ENCODE data around the gene ACSS1.

ACSS1 gene

DNA sequence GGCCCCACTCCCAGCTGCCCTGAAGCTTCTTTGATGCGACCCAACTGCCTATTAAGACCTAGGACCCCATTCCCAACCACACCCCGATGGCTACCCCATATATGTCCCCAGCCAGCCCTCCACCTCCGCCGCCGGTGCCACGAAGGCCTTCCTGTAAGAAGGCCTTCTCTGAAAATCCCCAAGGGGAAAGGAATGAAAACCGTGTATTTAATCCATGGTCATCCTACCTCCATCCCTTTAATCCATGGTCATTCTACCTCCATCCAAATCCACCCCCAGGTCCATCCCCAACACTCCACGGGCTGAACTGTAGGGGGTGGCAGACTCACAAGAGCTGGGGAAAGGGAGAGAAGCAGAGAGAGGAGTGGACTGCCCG lies 24.5 kb upstream of the ACSS1 start:
- no peak for TF ChIP-seq TAF1 (IDR thresholded peaks at IDR 0.05; ENCODE audit: borderline replicate concordance, insufficient read depth, low read length)
- TF ChIP-seq, protein P1, sequence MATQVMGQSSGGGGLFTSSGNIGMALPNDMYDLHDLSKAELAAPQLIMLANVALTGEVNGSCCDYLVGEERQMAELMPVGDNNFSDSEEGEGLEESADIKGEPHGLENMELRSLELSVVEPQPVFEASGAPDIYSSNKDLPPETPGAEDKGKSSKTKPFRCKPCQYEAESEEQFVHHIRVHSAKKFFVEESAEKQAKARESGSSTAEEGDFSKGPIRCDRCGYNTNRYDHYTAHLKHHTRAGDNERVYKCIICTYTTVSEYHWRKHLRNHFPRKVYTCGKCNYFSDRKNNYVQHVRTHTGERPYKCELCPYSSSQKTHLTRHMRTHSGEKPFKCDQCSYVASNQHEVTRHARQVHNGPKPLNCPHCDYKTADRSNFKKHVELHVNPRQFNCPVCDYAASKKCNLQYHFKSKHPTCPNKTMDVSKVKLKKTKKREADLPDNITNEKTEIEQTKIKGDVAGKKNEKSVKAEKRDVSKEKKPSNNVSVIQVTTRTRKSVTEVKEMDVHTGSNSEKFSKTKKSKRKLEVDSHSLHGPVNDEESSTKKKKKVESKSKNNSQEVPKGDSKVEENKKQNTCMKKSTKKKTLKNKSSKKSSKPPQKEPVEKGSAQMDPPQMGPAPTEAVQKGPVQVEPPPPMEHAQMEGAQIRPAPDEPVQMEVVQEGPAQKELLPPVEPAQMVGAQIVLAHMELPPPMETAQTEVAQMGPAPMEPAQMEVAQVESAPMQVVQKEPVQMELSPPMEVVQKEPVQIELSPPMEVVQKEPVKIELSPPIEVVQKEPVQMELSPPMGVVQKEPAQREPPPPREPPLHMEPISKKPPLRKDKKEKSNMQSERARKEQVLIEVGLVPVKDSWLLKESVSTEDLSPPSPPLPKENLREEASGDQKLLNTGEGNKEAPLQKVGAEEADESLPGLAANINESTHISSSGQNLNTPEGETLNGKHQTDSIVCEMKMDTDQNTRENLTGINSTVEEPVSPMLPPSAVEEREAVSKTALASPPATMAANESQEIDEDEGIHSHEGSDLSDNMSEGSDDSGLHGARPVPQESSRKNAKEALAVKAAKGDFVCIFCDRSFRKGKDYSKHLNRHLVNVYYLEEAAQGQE (IDR thresholded peaks at IDR 0.05; ENCODE audit: insufficient read depth in 1 of 2, low read depth in 2 of 2, low read length in 2 of 2), result no peak
- no peak for TF ChIP-seq SIN3A (IDR thresholded peaks at IDR 0.05; ENCODE audit: borderline replicate concordance, insufficient read depth, low read length)
- TF ChIP-seq POLR2AphosphoS5 (IDR thresholded peaks at IDR 0.05; ENCODE audit: low read depth, low read length), result no peak
- no peak for TF ChIP-seq FOXP2 (optimal IDR thresholded peaks at IDR 0.05; ENCODE audit: borderline replicate concordance, extremely low read depth, extremely low read length, insufficient read depth)

DNA sequence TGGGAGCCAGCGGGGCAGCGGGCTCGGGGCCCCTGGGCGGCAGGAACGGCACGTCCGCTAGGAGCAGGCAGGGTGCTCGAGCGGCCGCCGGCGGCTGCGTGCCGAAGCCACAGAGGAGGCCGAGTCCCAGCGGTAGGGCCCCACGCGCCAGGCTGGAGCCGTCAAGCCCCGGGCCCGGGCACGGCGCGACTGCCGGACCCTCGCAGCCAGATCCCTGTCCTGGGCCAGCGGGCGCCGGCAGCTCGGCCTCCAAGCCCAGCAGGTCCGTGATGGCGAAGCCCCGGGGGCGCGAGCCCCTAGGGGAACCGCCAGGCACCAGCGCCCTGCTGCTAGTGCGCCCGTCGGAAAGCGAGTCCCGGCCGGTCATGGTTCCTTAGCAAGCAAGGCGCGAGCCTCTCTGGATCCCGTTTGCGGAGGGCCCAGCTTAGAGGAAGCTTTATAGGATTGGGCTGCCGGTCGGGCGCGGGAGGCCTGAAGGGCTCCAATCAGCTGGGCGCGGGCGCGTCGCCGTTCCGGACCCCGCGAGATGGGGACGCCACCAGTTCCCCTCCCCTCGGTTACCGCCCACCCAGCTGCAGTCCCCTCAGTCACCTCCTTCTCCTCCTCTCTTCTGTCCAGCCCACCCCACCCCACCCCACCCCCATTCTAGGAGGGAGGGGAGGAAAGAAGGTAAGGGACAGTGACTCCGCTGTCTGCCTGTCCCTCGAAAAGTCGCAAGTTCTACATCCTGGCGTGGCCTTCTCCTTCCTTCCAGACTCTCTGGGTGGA lies 24.0 kb upstream of the ACSS1 start, which contains the start of gene VSX1:
VSX1 (minus strand) TSS at position 412 of the 768 bp plus-strand sequence; CDS start at position 367, 45 bp downstream.
- no peak for TF ChIP-seq POLR2AphosphoS5 (IDR thresholded peaks at IDR 0.05; ENCODE audit: low read depth, low read length)
- TF ChIP-seq TAF1 (IDR thresholded peaks at IDR 0.05; ENCODE audit: borderline replicate concordance, insufficient read depth, low read length), result no peak
- TF ChIP-seq, protein P1 (IDR thresholded peaks at IDR 0.05; ENCODE audit: insufficient read depth in 1 of 2, low read depth in 2 of 2, low read length in 2 of 2), result no peak
- no peak for TF ChIP-seq SIN3A (IDR thresholded peaks at IDR 0.05; ENCODE audit: borderline replicate concordance, insufficient read depth, low read length)
- no peak for TF ChIP-seq FOXP2 (optimal IDR thresholded peaks at IDR 0.05; ENCODE audit: borderline replicate concordance, extremely low read depth, extremely low read length, insufficient read depth)

DNA sequence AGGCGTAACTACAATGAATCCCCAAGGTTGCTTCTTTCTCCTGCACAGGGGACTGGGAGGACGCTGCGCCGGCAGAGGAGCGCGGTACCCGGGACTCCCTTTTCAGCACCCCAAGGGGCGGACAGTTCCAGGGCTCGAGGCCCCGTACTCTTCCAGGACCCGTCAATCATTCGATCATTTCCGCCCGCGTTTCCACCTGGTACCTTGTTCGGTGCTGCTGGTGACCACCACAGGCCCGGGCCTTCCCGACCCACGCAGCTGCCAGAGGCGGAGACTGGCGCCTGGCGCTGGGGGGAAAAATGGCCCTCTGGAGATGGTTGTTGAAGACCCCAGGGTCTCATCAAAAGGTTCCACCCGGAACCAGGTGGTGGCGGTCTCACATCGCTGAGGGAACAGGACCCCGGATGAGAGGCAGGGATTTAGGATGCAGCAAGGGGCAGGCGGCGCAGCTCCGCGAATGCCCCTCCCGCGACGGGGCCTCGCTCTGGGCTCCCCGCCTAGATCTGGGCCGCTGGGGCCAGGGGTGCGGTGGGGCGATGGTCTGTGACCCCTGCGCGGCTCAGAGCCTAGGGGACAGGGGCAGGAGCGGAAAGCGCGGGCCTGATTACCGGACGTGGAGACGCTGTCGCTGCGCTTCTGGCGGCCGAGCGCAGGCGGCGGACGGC lies 23.3 kb upstream of the ACSS1 start:
- no peak for TF ChIP-seq SIN3A (IDR thresholded peaks at IDR 0.05; ENCODE audit: borderline replicate concordance, insufficient read depth, low read length)
- TF ChIP-seq, protein P1 (IDR thresholded peaks at IDR 0.05; ENCODE audit: insufficient read depth in 1 of 2, low read depth in 2 of 2, low read length in 2 of 2), result peak; percentile 82 to 92

DNA sequence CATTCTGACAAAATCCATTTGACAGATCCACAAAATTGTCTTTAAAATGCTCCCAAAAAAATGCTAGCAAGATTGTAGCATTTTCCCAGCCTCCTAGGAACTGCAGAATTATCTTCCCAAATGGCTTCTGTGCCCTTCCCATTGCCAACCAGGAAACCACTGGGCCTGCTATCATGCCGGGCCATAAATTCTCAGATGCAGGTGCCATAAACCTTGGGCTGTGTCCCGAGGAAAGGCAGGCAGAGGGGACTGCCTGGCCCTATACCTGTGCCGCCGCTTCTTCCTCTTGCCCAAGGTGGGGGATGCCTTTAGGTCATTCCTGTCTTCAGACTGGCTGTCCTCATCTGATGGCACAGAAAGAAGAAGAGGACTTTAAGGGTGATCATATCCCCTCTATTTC lies 21.2 kb upstream of the ACSS1 start:
- no peak for TF ChIP-seq TAF1 (IDR thresholded peaks at IDR 0.05; ENCODE audit: borderline replicate concordance, insufficient read depth, low read length)
- no peak for TF ChIP-seq SIN3A (IDR thresholded peaks at IDR 0.05; ENCODE audit: borderline replicate concordance, insufficient read depth, low read length)
- no peak for TF ChIP-seq POLR2AphosphoS5 (IDR thresholded peaks at IDR 0.05; ENCODE audit: low read depth, low read length)
- TF ChIP-seq, protein P1 (IDR thresholded peaks at IDR 0.05; ENCODE audit: insufficient read depth in 1 of 2, low read depth in 2 of 2, low read length in 2 of 2), result no peak
- TF ChIP-seq FOXP2 (optimal IDR thresholded peaks at IDR 0.05; ENCODE audit: borderline replicate concordance, extremely low read depth, extremely low read length, insufficient read depth), result no peak

All from PFSK-1 (cell line).